ENCODE data around the gene TMPRSS7.
A peak's percentile ranks its signal among the peaks of the same experiment; 100 is the strongest.
"Not testable (repeated sequence)": the region's sequence is repeated elsewhere in the genome, so short reads cannot be mapped to it uniquely, and the experiment has no call there.

Gene TMPRSS7

DNA sequence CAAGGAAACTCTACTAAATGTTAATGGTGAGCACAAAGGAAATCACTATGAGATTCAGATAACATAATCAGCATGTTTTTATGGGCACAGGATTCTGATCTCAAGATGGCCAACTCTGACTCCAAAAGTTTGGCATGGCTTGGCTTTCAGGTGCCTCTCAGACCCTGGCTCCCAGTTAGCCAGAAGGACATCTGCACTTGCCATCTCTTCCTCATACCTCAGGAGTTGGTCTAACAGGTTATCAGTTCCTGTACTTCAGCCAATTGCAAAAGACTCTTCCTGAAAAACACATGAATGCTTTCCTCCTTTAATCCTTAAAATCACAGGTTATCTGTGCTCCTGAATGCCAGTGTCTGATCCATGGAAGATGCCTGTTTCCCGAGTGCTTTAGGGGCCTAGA lies 25.0 kb downstream of the TMPRSS7 start:
- DNase-seq (ENCODE audit: low spot score): no peak

DNA sequence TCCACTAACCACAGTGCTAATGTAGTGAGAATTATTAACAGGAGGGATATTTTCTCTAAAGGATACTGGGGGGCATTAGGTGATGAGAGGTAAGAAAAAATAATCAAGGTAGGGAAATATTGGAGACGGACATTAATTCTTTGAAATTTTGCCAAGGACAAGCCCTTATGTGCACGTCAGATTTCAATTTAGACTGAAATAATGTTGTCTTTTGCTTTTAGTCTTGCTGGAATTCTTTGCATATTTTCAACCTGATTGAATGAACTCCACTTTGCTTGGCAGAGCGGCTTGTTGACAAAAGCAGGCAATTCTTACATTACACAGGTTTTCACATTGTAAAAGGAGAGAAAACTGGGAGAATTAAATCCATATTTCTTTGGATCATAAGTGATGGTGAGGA lies 26.6 kb downstream of the TMPRSS7 start:
- DNase-seq (ENCODE audit: low spot score): peak; percentile 35

DNA sequence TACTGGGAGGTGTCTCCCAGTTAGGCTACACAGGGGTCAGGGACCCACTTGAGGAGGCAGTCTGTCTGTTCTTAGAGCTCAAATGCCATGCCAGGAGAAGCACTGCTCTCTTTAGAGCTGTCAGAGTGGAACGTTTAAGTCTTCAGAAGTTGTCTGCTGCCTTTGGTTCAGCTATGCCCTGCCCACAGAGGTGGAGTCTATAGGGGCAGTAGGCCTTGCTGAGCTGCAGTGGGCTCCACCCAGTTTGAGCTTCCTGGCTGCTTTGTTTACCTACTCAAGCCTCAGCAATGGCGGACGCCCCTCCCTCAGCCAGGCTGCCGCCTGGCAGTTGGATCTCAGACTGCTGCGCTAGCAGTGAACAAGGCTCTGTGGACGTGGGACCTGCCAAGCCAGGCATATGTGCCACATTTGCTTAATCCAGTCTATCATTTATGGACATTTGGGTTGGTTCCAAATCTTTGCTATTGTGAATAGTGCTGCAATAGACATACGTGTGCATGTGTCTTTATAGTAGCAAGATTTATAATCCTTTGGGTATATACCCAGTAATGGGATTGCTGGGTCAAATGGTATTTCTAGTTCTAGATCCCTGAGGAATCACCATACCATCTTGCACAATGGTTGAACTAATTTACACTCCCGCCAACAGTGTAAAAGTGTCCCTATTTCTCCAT lies 38.0 kb downstream of the TMPRSS7 start:
- DNase-seq (ENCODE audit: low spot score): not testable (repeated sequence)

DNA sequence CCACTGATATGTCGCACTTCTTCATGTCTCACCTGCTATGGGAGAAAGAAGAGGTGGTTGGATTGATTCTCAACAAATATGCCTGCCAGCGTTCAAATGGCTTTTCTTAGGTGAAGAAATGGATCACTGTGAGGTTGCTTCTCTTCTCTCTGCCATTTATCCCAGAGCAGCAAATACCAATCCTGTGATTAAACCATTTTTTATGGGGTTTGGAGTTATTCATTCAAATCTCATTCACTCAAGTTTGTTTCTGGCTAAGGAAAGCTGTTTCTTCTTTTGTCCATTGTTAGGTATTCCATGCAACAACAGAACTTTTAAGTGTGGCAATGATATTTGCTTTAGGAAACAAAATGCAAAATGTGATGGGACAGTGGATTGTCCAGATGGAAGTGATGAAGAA lies 39.5 kb downstream of the TMPRSS7 start:
- DNase-seq (ENCODE audit: low spot score): no peak

DNA sequence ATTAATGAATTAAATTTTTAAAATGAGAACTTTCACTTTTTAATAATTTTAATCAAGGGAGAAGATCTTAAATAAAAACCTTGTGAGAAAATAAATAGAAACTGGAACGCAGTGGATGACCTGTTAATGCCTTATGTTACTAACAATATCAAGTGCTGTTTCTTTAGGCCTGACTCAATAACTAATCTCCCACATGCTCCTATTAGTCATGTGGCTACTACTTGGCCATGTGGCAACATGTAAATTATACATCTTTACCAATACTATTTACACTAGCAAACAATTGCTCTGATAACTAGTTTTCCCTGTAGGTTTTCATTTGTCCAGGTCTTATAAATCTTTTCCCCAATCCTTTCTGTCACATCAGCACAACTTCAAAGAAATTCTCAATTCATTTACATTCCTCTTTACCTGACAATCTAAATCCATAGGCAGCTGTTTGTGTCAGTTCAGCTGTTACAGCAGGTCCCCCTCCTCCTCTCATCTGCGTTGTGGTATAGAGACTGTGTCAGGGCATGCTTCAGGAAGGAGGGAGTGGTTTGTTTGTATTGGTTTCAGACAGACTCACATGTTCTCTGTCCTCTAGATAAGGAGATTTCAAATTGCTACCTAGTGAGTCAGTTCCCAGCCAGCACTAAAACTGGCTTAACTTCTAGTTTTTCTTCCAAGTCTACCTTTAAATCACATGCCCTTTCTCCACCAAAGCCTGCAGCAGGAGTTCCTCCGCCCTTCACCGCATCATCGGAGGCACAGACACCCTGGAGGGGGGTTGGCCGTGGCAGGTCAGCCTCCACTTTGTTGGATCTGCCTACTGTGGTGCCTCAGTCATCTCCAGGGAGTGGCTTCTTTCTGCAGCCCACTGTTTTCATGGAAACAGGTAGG lies 40.3 kb downstream of the TMPRSS7 start:
- DNase-seq (ENCODE audit: low spot score): peak; percentile 77

DNA sequence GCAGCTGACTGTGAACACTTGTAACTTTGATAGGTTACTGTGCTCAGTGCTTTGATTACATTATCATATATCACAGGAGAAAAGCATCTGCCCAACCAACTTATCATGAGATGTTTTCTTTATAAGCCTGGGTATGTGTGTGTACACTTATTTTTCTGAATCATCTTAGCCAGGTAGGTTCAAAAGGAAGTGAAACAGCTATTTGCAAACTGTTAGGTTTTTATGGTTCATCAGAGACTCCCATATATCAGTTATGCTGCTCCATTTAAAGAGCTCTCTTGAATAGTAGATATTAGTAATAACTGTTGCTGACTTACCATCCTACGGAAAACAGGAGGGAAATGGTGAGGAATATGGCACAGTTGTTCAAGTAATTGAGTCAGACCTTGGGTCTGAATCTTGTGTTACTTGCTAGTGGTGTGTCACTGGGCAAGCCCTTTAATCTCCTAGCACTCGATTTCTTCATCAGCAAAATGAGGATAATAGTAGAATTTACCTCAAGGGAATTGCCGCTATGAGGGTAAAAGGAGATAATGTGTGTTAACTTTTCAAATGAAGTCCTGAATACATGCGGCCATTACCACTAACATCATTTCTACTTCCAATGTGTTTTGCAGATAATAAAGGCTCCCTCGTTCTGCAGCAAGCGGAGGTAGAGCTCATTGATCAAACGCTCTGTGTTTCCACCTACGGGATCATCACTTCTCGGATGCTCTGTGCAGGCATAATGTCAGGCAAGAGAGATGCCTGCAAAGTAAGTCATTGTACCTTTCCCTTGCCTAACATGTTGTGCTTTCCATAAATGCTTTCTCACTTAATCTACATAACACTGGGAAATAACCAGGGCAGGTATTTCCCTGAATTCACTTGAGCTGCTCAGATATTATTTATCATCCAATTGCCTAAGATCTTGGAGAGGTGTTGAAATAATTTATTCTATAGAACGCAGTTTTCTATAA lies 43.9 kb downstream of the TMPRSS7 start:
- no peak for DNase-seq (ENCODE audit: low spot score)

DNA sequence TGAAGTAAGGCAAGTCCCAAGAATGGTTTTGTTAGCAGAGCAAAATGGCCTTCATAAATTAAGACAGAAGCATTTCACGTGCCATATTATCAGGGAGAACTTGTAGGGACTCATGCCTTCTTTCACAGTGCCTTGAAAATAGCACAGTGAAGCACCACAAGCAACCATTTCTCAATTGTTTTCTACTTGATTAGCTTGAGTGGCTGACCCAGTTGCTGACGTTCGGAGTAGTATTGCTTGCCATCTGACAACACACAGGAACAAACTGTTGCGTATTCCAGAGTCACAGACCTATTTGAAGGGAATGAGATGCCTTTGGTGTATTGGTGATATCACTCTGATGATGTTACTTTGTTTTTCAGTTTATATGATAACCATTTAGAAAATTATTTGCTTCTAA lies 48.7 kb downstream of the TMPRSS7 start:
- no peak for DNase-seq (ENCODE audit: low spot score)

DNA sequence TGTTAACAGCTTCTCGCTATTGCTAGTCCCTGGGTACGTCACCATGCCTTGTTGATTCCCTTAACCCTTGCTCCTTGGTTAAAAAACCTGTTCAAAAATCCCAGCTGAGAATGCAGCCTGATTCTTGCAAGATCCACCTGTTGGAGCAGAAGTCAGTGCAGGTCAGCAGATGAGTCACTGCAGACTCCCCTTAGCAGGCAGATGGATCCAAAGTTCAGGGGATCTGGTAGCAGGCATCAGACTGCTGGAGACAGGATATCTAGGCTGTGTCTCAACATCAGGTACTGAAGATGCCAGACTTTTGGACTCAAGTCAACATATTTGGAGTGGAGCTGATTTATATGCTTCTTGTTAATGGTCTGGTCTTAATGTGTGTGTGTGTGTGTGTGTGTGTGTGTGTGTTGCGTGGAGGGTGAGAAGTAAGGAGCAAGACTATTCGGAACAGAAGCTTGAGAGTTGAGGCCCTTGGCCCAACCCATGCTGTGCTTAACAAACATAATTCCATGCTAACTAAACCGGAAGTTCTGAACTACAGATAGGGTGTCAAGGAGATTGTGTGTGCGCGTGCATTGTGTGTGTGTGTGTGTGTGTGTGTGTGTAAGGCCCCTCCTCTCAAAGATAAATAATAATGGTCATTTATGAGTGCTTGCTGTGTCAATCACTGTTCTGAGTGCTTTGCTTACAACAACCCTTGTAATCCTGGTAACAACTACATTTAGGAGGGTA lies 50.6 kb downstream of the TMPRSS7 start:
- no peak for DNase-seq (ENCODE audit: low spot score)

DNA sequence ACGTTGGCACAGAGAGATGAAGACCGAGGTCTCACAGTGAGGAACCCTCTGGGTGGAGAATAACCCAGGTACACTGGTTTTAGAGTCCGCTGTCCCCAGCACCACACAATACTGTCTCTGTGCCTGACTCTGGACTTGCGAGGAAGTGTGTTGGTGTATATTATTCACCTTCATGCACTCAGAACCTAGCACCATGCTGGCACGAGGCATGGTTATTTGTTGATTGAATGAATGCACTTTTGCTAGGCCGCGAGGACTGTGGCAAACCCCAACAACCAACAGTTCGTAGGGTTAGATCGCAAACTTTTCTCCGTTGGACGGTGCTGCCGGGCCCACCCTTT lies 51.2 kb downstream of the TMPRSS7 start:
- DNase-seq (ENCODE audit: low spot score): no peak

DNA sequence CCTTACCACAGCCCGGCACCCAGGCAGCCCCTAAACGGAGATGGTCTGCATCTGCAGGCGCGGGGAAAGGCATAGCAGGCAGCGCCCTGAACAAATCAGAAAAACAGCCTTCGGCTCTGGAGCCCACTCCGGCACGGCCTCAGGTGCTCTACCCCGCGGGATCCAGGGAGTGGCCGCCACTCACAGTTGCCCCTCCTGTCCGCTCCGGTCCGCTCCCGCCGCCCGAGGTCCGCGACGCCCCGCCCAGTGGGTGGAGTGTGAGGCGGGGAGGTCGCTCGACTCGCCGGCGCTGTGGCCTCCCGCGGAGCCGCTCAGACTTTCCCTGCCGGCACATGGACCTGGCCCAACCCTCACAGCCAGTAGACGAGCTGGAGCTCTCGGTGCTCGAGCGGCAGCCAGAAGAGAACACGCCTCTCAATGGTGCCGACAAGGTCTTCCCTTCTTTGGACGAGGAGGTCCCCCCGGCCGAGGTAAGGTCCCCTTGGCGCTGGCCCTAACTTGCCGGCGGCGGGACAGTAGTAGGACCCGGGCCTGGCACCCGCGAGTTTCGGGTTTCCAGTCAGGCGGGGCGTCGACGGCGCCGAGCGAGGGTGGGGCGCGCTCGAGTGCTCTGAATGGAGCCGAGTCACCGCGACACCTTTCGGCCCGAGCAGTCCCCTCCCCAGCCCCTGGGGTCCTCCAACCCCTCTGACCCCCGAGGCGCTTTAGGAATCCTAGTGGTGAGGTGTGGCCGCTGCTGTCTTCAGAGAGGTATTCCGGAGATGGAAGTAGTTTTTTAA lies 51.7 kb downstream of the TMPRSS7 start, which contains the start of gene C3orf52:
Gene C3orf52, plus strand, starts transcription at position 314 of the 779 bp plus-strand sequence. Its CDS starts 19 bp downstream, at position 333.
- DNase-seq (ENCODE audit: low spot score): peak; percentile 95

DNA sequence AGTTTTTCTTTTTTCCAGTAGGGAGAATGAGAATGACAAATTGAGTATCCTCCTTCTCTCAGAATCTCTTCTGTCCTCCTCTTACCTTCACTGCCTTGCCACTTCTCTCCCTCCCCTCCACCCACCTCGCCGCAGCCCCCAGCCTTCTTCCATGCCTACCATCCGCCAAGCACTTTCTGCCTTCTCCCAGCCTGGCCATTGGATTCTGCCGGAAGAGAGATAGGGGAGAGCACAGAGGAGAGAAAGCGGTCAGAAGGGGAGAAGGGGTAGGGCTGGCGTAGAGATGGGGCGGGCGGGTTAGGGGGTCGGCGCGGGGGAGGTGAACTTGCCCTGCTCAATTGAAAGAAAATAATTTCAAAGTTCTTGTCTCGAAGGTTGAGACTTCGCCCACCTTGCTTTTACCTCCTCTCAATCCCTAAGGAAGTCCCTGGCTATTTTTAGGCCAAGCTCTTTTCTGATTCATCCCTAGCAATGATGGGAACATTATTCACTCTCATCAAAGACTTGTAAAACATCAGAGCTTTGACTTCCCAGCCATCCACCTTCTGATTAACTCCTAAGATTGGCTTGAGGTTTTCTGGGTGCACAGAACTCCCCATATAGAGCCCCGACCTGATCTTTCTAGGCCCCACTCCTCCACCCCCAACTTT lies 52.5 kb downstream of the TMPRSS7 start:
- DNase-seq (ENCODE audit: low spot score): no peak

DNA sequence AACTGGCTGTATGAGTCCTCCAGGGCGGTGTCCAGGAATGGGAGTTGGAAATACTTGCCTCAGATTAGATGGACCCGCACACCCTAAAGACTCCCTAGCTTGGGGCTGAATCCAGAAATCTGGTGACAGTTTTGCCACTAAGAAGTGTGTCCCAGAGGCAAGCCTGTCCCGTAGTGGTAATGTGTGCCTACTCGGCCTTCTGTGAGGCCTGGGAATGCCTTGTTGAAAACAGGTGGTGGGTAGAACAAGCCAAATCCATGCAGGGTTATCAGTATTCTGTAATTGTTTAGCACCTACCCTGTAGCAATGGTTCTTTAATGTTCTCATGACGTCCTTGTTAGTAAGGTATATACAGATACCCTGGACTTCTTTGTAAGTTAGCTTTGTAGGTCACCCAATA lies 53.2 kb downstream of the TMPRSS7 start:
- no peak for DNase-seq (ENCODE audit: low spot score)

DNA sequence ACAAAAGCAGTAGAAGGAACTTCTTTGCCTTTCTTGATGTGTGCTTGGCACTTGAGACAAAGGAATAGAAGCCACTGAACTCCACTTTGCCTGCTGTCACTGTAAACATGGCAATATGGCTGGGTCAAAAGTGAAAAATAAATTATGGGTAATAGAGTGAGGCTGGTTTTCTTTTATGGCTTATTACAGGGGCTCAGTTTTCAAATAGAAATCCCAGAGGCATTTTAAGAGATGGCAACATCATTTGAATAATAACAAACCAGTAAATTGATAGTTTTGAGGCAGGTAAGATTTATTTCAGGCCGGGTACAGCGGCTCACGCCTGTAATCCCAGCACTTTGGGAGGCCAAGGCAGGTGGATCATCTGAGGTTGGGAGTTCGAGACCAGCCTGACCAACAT lies 54.4 kb downstream of the TMPRSS7 start:
- no peak for DNase-seq (ENCODE audit: low spot score)

DNA sequence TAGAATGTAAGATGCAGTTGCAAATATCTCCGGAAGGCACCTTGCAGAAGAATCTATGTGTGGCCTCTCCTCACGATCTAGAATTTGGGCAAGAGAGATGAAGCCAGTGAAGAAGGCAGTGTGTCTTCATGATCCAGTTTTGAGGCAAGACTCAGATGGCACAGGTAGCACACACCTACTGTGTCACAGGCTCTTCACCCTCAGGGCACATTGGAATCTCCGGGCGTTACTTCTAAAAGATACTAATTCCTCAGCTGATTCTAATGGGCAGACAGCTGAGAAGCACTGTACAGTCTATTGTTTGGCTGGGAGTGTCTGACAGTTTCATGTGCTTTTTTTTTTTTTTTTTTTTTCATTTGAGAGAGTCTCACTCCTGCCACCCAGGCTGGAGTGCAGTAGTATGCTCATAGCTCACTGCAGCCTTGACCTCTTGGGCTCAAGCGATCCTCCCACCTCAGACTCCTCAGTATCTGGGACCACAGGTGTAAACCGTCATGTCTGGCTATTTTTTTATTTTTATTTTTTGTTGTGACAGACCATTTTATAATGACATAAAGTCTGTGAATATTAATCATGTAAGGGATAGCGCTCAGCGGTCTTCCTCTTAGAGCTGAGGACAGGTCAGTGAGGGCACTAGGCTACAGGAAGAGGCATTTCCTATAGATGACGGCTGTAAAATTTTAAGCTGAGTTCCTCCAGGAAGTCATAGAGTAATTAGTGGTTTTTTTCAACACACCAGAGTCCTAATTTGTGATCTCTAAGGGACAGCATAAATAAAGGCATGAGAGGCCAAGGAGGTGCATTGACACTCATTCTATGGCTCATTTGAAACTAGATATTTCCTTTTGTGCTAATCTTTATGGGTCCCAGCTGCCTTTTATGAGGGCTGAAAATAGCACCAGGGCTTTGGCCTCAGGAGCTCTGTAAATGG lies 55.7 kb downstream of the TMPRSS7 start:
- no peak for DNase-seq (ENCODE audit: low spot score)

DNA sequence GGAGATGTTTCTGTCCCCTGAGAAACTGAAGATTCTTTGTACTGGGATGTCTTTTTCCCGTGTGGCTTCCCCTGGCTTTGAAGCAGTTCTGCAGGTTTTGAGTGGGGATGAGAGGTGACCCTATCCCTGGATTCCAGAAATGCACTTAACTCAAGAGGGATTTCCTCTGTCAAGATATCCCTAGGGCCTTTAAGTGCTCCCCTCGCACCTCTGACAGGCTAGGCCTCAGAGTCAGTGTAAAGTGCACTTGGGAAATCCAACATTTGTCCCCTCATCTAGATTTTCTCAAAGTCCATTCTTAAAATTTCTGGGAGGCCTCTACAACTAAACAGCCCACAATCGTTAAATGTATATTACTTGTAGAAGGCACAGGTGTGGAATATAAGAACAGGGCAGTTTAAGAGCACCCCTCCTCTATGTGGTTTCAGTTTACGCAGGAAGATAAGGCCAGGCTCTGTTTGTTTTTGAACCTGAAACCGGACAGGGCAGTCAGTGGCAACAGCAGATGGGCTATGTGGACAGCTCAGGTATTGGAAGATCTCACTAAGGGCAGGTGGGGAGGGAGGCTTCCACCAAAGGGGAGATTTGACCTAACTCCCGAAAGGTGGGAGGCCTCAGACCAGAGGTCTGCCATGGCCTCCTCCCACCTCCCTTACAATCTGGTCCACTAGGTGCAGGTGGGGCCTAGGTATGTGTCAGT lies 56.5 kb downstream of the TMPRSS7 start:
- no peak for DNase-seq (ENCODE audit: low spot score)

DNA sequence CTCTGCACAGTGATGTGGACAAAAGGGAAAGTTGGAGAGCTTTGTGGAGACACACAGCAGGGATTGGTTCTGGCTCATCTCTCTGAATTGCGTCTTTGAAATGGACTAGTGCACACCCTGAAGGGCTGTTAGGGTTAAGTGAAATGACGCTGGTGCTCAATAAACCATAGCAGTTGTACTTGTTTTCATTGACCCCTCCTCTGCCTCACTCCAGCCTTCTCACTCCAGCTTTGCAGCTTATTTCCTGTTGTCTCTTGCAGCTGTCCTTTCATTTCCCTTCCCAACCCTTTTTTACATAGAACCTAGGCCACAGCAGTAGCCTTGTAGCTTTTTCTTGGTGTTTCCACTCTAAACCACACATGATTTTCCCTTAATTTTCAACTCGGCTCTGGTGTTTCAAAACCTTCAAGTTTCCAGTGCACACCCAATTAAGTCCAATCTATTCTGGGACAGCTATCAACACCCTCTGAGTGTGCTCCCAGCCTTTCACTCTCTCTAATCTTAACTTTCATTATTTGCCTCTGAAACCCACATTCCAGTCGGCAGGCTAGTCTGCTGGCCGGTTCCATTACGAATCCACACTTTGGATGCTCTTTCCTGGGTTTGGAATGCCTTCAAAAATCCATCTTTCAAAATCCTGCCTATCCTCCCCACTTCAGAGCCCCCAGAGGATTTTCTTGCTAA lies 58.1 kb downstream of the TMPRSS7 start:
- DNase-seq (ENCODE audit: low spot score): no peak

DNA sequence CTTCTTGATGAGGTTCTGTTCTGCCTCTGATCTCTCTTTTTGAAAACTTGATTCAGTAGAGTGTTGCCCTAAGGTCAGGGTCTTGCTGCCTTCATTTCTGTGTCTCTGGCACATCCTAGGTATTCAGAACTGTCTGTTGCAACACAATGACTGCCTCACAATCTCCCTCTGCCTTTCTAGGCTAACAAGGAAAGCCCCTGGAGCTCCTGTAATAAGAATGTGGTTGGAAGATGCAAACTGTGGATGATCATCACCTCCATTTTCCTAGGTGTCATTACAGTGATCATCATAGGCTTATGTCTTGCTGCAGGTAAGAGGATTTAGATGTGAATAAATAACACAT lies 58.6 kb downstream of the TMPRSS7 start:
- no peak for DNase-seq (ENCODE audit: low spot score)

DNA sequence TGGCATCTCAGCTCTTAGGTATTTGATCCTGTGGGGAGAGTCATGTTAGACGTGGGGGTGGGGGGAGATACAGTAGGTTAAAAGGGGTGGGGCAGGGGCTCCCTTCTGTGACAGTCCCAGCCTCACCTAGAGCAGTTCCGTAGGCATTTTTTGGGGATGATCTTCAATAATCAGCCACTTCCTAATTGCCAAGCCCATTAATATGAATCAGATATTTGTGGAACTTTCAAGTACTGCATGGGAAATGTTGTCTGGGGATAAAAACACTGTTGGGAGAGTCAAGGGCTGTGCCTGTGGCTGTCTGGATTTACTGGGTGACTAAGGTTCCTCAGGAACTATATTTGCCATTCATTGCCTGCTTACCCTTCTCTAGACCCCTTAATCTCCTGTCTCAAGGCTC lies 61.2 kb downstream of the TMPRSS7 start:
- no peak for DNase-seq (ENCODE audit: low spot score)

Data from AG08396 (cell line).